Activated gamma-delta T cell (primary cell): ENCODE measurements around the gene ASTN1.

ENCODE experiments used
- DNase-seq: peaks from one replicate; lab custom pipeline; 2025; lab: John Stamatoyannopoulos, UW

Gene ASTN1

DNA sequence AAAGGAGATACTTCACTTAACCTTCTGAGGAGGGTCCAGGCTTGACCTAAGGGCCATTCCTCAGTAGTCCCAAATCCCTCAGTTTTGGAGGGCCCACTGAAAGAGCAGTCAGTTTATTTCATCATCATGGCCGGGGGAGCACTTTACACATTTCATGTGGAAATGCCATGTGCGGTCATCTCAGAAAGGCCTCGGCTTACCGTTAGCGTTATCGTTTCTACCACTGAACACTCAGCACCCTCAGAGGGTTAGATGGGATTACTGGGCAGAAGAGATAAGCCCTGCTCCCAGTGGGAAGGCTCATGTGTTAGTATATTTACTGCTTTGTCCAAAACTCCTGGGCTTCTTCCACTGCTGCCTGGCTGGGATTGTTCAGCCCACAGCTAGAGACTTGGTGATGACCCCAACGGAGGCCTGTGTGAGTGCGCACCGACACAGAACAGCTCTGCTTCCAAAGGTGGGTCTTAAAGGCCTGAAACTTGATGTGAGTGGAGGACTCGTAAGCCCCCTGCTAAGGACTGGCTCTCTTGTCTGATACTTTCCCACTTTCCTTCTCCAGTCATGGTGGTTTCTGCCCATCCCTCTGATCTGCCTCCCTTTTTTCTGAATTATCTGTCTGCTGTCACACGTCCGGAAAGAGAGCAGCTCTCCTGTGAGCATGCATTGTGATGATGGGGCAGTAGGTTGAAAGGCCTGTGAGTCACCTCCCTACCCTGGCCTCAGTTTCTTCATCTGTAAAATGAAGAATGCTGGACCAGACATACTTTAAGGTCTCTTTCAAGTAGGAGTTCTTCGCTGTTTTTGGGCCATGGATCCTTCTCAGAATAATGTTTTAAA, 284.5 kb downstream of the ASTN1 start:
- DNase-seq, result no peak

DNA sequence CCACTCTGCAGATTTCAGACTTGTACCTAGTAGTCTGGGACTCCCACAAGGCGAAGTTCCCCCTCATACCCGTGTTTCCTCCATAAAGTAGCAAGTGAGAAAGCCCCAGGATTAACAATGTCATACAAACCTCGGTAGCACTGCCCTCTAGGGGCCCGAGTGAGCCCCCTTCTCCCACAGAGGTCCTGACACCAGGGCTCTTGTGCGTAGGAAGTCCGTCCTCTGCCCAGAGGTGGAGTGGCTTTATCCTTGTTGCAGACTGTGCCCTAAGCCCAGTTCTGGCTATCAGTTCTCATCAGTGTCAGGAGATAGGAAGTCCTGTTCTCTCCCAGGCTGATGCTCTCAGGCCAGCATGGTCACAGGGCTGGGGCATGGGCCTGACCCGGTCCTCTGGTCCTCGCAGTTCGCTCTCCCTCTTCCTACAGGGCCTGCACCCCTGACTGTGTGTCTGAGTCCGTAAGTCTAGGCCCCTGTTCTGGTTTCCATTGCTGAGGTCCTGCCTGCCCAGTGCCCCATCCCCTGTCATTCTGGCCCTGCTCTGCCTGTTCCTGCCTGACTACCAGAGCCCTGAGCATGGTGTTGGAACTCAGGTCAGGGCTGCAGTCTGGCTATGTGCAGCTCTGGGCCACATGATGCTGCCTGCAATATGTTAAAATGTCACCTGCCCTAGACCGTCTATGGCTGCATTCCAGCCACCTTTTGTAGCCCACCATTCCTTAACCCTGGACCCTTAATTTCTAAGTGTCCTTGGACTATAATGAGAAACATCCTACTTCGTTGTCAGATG, 285.6 kb downstream of the ASTN1 start:
- DNase-seq, result no peak

DNA sequence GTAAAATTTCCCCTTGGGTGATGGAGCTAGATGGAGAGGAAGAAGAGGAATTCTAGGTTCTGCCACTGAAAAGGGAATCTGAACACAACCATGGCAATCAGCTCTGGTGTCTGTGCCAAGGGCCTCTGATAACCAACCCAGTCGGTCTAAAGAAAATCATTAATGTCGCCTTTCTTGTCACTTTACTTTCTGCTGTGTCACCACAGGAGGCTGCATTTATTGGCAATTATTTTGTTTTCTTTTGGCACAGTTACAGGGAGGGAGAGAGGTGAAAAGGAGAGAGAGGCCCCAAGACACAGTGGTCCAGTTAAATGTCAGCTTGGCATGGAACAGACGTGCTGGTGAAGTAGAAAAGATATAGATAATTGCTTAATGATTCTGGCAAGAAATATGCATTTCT, 287.0 kb downstream of the ASTN1 start:
- DNase-seq, result no peak

DNA sequence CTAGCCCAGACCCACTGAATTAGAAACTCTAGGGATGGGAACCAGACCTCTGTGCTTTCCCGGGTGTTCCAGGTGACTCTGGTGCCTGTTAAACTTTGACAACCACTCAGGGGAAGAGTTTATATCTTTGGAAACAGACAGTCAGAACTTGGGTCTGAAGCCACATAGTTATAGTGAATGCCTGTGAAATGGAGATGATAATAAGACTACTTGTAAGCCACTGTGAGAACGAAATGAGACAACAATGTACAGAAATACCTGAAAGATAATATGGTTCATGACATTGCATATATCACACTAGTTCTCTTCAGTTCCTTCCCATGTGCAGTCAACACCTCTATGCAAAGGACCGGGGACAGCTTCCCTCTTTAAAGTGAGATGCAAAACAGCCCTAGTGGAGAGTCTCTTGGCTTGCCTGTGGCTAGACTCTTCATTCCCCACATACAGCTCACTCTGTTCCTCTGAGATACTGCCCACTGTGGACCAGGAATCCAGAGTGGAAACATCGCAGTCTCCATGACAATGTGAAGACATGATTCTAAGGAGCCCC, 287.5 kb downstream of the ASTN1 start:
- DNase-seq, result no peak

DNA sequence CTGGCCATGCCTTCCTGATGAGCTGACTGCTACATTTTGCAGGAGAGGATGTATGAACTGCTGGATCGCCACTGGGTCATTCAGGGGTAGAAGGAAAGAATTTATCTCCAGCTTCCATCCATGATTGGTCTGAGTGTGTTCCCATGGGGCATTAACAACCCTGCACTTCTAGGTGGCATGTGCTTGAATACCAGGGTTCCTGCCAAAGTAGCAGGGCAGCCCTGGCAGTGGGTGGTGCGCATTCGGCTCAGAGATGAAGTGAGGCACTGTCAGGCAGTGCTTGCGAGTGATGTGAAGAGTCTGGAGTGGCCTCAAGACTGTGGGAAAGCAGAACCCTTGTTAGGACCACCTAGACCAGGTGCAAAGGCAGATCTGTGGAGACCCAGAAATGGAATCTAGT, 294.9 kb downstream of the ASTN1 start:
- DNase-seq, result no peak

DNA sequence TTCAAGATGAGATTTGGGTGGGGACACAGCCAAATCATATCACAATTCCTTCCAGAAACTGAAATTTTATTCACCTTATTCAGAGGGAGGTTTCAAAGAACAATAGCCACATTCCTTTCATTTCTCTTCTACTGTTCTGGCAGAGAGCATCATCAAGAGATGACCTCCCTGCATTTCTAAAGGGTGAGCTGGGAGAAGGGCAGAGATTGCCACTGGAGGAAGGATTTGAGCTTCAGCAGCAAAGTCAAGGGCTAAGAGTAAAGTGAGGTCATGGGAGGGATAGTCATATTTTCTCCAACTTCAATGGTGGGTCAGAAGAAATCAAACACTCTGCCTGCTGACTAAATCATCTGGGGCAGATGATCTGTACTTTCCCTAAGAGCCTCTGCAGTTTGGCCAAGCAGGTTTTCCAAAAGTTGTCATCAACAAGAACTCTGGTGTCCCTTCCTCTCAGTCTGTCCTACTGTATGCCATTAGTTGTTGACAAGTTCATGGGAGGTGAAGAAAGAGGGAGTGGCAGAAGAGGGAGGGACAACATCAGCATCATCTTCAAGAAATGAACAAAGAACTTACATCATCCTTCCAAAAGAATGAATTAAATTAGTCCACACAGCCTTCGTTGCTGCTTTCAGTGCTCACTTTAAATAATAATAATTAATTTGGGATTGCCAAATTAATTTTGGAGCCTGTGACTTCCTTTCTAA, 298.3 kb downstream of the ASTN1 start:
- no peak for DNase-seq

DNA sequence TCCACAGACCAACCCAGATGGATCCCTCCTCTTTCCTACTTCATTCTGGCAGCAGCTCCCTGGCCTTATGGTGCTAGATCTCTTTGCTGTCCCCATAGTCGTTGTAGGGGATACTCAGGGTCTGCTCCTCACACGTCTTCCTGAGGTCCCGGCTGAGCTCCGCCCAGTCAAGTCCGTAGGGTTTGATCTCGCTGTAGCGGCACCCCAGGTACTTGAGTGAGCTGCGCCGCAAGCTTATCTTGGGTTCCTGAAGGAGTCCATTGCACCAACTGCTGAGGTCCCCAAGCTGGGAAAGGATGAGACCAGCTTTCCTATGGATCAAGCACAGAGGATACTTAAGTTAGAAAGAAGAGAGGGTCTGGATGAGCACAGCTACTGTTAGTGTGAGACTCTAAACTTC, 300.3 kb downstream of the ASTN1 start:
- no peak for DNase-seq

DNA sequence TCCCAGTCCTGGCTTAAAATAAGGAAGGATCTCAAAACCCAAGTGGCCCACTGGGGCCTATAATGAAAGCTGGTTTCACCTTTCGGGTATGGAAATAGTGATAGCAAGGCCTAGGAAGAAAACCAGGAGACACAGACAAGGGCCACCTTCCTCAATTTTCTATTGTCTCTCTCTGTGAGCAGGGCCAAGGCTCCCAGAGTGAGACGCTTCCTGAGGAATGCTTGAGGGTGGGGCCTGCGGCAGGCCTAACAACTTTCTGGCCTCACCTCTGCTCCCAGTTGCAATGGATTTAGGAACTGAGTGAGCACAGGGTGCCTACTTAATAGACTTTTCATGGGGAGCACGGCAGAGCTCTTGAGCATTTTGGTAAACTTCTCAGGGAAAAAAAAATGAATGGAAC, 300.9 kb downstream of the ASTN1 start:
- no peak for DNase-seq

DNA sequence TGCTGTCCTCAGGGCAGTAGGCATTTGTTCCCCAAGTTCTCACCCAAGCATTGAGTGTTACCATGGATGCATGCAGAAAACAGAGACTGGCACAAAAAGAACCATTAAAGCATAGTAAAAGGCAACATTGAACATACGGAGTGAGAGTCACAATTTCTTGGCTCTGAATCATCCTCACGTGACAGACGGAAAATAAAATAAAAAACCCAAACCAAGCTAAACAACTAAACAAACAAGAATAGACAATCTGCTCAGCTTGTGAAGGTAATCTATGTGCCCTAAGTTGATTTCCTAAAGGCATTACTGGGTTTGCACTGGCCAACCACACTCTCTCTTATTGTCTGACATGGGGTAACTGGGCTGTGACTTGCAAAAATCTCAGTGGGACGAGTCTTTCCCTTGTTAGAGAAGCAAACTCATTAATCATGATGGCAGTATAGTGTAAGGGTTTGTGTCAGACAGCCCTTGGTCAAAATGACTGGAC, 306.0 kb downstream of the ASTN1 start:
- DNase-seq, result no peak

DNA sequence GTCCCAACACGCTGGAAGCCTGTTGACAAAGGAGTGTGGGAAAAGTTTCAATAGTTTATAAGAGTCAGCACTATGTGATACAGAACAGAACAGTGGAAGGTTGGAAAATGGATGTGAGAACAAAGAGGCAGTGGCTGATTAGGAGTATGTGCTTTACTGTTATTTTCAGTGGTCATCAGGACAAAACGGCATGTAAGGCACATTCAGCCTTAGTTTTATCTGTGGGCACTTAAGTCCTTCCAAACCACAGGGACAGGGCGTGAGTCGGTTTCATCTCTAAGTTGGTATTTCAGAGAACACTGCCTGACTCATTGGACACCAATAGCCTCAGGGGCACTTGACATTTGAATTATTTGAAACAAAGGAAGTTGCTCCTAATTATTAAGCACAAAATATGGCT, 306.9 kb downstream of the ASTN1 start:
- DNase-seq, result no peak

DNA sequence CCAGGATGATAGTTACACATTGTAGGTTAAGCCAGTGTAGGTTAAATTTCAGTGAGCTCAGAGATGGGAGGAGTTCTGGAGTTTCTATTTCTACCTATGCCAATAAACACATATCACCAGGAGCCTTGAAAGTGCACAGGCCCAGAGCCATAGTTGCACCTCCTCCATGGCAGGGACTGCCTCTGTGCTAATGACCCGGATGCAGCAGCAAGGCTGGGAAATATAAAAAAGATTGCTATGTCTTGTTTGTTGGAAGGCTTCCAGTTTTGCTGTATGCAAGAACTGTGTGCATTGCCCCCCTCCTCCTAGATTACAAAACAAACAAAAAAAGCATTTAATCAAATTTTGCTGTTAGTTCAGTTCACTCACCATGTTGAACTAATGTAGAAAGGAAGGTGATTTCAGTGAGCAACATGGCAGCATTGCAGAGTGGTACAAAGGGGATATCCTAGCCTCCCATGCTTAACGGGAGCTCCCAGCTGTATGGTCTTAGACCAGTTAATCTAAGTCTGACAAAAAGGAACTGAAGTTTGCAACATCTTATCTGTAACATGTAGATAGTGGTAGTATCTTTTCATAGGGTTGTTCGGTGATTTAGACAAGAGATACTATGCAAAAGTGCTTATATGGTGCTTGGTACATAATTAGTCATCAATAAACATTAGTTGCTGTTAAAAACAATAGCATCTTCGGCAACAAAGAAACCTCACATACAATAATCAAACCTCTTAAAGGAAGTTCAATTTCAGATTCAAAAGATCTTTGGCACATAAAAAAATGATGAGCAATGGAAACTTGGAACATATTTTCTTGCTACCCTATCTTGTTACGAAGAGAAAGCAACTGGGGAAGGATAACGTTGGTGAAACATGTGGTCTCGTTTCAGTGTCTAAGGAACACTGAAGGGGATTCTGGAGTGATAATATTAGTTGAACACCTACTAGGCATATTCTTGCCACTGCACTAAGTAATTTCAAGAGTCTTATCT, 309.5 kb downstream of the ASTN1 start:
- DNase-seq, result no peak

DNA sequence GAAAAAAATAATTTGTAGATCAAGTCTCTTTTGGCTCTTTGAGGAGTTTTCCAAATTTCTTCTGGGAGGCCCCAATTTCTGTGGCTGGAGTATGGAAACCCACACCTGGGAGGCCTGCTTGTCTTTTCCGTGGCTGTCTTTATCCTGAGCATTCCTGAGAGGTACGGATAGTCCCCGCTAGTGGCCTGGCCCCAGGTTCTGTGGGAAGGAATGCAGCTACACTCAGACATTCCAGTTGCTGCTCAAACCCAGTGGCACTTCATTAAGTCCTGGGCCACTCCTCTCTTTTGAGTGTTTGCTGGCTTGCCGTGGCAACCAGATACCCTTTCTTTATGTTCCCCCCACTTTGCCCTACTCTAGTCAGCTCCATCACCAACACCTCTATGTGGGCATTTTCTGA, 310.4 kb downstream of the ASTN1 start:
- no peak for DNase-seq

DNA sequence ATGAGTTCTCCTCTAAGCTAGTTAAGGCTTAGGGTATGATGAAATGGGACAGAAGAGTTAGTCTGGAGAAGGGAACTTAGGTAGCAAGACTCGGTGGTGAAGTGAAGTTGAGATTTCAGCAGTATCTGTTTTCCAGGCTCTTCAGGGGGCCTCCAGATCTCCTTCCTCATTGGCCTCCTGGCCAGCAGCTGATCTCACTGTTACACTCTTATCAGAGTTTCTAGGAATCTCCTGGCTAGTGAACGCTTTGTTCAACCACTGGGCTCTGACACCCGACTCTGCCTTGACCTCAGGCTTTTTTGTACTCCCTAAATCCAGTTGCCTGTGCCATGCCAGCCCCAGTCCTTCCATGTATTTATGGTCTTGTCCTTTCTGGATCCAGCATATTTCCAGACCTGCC, 311.0 kb downstream of the ASTN1 start:
- DNase-seq, result no peak

DNA sequence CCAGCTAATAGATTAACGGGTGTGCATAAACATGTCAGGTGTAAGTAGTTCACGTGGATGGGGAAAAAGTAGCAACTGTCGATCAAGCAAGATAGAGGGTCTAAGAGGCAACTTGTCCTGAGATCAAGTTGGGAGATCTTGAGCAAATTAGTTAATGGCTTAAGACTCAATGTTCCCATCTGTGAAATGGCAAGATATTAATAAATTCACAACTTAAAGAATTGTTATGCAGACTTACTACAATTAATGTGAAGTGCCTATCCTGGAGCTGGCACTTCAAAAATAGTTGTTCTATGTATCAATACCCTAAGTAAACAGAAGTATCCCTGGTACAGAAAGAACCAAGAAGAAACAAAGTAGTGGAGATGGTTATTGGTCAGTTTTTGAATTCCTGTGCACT, 312.4 kb downstream of the ASTN1 start:
- DNase-seq, result no peak

DNA sequence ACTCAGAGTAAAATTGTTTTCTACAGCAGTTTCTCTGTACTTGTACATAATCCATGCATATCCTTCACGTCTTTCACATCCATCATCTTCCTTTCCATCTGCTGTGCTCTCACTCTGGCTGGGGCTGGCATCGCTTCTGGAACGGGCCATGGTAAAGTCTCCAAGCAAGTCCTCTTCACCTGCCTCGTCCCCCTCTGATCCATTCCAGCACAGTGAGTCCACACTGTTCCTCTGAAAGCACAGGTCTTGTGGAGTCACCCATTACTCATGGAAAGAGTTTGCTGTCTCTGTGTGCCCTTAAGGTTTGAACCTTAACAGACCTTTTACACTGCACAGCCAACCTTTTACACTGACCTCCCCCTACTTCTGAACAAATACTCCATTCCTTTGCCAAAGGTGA, 313.6 kb downstream of the ASTN1 start:
- no peak for DNase-seq

DNA sequence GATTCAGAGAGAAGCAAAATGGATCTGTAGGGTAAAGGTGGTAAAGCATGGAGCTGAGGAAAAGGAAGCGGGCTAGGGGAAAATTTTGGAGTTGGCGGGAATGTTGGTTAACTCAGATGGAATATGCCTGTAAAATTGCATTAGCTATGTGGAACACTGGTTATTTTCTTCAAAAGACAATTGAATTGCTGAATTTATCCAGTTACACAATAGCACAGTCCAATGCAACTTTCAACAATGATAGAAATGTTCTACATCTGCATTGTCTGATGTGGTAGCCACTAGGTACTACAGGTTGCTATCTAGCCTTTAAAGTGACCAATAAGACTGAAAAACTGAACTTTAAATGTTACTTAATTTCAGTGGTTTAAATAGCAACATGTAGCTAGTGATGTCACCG, 315.2 kb downstream of the ASTN1 start:
- DNase-seq, result no peak

DNA sequence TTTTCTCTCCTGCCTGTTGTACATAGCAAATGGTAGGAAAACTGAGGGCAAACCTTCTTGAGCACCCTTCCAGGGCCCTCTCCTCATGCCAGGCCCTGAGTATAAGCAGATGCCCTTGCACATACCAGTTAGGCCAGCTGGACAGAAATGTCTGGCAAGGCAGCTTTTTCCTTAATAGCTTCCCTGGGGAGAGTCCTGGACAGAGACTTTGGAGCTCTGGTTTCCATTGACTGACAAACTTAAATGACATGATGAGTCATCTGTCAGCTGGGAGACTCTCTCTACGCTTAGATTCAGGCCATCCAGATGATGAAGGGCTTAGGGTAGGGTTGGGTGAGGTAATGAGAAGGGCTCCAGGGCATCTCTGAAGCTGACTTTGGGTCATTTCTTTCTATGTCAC, 317.5 kb downstream of the ASTN1 start:
- no peak for DNase-seq

DNA sequence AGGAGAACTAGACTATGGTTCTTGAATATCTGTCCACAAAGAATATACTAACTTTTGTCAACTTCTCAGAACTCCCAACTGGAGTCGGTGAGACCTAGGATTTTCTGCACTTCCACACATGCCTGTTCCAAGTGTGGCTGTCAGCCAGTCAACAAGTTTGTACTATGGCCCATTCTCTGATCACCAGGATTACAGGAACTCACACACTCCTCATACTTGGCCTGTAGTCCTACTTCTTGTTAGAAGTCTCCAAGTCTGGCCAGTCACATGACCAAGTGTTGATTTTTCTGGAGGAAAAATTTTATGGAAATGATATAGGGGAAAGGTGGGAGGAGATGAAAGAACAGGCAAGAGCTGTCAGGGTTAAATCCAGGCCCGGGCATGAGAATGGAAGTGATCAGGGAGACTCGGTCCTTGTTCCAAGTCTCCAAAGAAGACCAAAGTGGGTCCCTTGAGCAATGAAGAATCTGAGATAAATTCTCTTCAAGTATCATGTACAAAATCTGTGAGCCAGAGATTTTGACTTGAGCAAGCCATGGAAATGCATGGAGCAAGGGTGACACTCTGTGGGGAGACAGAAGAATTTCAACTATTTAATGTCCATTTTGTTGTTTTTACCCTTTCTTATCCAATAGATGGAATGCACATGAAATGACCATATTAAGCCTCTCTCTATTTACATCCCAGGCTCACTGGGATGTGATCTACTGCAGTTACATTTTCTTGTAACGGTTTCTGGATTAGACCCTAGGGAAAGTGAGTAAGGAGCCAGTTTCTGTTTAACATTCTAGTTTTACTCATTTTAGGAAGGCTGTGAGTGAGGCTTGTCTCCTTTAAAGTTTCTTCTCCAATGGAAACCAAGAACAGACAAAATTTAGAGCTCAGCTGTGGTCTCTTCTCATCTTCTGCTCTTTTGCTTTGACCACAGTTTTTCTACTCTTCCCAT, 320.9 kb downstream of the ASTN1 start:
- no peak for DNase-seq

DNA sequence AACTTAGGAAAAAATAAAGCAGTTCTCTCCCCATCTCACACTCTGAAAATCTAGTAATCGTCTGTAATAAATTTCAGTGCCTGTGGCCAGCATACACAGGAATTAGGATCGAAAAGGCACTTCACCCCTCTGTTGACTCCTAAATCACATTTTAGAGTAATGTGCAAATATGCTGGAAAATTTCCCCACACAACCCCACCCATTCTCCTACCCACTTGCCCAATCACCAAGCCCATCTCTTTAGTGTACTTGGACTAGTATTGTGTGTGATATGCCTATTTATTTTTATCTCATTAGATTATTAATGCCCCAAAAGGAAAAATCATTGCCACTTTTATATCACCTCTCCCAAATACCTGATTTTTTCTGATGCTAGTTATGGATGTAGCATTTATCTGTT, 323.3 kb downstream of the ASTN1 start:
- no peak for DNase-seq

DNA sequence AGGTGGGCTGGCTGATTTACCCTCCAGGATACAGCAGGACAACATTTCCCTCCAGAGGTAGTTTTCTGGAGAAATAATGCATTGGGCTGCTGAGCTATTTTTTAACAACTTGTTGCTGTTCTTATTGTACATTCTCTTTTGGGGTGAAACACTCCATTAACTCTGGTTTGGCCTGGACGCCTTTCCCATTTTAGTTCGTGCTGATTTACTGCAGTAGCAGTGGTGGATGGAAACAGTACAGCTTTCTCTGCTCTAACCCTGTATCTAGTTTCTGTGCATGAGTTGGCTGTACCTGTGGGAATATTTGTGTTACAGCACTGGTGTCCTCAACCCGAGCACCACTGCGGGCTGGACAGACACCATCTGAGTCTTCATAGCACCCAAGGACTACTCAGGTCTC, 325.3 kb downstream of the ASTN1 start:
- DNase-seq, result no peak
